Ecto neural progenitor cell (in vitro differentiated cells): ENCODE data around the gene ASIC2.

ENCODE experiments used
- DNase-seq: peaks from one replicate; pipeline ENCODE4 v3.0.0-alpha.2; 2018; ENCODE audit warnings: low spot score

ASIC2 gene

DNA sequence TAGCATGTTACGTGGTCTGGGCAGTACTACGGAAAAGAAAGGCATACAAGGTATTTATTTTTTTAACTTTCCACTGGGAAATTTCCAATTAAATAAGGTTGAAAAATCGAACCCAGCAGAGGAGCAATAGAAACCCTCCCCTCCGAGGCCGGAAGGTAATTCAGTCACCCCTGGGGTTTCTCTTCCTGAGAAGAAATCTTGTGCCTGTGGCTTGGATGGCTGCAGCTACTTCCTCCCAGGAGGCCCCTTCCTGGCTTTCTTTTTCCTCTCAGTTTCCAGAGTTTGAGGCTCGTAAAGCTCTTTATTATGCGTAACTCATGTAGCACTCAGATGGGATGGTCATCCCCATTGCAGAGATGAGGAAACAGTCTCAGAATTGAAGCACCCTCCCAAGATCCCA lies 140.3 kb downstream of the ASIC2 start:
- DNase-seq, result no peak

- no peak for DNase-seq
These were observed 141.5 kb downstream of the ASIC2 start for GRCh38 chr17:33151565-33151964.

DNA sequence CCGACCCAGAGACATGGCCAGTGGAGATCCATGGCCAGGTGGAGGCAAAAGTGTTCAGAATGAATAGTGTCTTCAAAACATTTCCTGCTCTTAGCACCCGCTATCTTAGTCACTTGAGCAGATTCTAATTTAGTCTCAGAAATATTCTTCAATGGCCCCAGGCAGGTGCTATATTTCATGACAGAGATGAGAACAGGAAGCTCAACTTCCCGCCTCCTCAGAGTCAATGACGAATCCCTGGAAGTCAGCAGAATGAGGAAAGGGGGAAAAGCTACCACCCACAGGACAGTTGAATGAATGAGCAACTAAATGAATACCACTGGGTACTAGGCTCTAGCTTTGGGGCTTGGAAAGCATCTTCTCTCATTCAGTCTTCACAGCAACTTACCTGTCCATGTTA lies 147.2 kb downstream of the ASIC2 start:
- DNase-seq, result no peak

GRCh38 chr17:33144837-33145236 lies 148.3 kb downstream of the ASIC2 start:
- DNase-seq, result no peak

GRCh38 chr17:33142705-33143299 lies 150.3 kb downstream of the ASIC2 start:
- peak; percentile 67 for DNase-seq

DNA sequence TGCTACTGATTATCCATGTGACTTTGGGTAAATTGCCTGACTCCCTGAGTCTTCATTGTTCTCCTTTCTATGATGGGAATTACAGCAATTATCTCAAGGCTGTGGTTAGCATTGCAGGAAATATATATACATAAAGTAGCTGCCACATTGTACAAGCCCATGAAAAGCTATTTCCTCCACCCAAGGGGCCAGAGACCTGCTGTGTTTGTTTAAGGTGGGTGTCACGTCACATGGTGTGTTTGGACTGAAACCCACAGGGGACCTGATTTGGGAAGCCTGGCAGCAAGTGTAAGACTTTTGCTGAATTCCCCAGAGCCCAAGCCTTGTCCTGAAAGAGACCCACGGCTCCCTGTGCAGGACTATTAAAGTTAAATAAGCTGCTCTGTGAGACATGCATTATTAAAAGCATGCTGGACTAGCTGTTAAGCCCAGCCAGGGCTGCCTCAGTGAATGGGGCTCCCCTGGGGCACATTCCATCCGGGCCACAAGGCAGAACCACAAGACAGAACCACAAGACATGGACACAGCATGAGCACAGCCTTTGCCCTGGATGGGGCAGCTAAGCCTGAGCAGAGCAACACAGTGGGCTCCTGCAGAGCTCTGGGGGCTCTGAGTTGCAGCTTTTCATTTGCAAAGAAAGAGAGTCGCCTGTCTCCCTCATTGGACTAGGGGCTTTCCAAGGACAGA lies 152.5 kb downstream of the ASIC2 start:
- DNase-seq, result peak; percentile 56

DNA sequence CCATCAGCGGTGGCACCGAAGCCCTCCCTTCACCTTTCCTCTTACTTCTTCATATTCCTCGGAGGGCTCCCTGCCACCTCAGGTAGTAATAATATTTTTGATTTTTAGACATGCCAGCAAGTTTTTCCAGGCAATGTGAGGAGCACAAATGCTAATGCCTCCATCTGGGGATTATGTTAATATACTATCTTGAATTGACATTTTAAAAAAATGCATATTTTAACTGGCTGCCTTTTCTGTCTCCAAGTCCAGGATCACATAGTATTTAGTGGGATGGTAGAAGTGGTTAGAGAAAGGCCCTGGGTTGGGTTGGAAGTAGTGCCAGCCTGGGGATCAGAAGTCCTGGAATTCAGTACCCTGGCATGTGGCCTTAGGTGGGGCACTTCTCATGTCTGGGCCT lies 154.5 kb downstream of the ASIC2 start:
- DNase-seq, result no peak

DNA sequence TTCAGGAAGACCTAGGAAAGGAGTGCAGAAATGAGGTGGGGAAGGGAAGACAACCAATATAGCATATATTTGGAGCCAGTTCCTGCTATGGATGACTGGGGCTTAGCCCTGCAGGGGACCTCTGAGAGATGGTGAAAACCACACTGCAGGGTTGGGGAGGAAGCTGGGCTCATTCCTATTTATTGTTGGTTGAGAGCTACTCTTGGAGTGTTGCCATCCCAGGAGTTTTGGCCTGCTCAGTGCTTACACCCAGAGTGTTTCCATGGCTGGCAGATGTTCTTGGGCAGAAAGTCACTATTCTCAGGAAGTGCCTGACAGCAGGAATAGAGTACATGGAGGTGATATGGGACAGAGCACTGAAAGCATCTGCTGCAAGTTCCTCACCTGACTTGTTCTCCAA lies 155.7 kb downstream of the ASIC2 start:
- DNase-seq, result no peak

GRCh38 chr17:33135691-33136090 lies 157.4 kb downstream of the ASIC2 start:
- DNase-seq, result no peak

DNA sequence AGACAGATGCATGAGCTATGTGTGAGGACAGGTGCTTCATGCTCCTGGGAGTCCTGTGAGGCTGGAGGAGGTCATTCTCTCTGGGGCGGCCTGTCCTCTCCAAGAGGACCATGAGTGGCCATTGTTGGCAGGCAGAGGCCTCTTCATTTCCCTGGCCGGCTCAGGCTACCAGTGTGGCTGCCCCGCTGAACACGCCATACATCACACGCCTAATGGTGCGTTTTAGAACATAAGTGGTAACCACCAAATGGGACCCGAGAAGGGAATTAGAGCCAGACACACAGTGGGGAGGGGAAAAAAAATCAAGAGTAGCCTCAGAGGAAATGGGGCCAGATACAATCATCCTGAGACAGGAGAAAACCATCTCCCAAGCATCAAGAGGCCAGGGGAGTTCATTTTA lies 161.5 kb downstream of the ASIC2 start:
- DNase-seq, result no peak

GRCh38 chr17:33127706-33128105 lies 165.4 kb downstream of the ASIC2 start:
- no peak for DNase-seq

DNA sequence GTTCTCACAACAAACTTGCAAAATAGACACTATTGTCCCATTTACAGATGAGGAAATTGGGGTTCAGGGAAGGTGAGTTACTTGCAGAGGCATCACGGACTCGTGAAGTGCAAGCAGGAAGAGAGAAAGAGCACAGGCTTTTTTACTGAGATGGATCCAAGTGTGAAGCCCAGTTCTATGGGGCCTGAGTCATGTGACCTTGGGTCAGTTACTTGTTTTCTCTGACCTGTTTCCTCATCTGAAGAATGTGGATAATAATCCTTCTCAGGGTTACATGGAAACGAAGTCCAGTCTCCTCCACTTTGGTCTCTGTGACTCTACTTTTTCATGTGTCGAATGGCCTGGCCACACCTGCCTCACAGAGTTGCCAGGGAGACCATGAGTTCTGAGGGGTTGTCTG lies 167.0 kb downstream of the ASIC2 start:
- no peak for DNase-seq

GRCh38 chr17:33125552-33125950 lies 167.5 kb downstream of the ASIC2 start:
- DNase-seq, result no peak

DNA sequence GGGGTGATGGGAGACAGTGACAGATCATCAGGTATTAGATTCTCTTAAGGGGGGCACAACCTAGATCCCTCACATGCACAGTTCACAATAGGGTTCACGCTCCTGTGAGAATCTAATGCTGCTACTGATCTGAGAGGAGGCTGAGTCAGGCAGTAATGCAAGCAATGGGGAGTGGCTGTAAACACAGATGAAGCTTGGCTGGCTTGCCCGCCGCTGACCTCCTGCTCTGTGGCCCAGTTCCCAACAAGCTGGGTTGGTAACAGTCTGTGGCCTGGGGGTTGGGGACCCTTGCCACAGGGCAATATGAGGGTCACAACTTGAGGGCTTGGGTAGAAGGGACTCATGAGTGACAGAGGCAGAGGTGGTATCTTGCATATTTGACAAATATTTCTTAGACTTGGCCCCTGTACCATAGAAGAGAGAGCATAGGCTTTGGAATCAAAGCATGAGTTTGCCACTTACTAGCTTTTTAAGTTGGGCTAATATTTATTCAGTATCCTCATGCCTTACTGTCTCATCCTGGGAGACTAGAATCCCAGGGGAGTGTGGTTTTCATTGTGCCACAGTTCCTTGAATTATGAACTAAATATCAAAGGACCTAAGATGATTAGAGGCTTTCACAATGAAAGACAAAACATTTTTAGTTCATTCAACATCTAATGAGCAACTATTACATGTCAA lies 168.1 kb downstream of the ASIC2 start:
- no peak for DNase-seq

- DNase-seq, result no peak
These were observed 168.9 kb downstream of the ASIC2 start for GRCh38 chr17:33124185-33124584.

DNA sequence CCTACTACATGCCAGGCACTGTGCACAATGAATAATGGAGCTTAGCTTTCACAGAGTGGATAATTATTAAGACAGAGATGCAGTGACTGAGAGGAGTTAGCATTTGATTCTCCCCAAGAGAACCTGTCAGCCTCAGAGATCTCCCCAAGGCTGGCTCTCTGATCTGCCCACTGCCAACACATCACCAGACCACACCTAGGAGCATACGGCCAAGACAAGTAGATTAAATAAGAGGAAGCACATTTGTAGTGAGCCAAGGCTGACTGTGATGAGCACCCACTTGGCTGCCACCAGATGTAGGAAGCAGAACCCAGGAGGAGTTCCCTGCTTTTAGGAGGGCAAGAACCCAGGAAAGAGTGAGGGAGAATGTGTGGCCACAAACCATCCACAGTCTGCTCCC lies 171.3 kb downstream of the ASIC2 start:
- DNase-seq, result no peak

GRCh38 chr17:33121272-33121671 lies 171.8 kb downstream of the ASIC2 start:
- DNase-seq, result no peak

GRCh38 chr17:33120103-33120502 lies 173.0 kb downstream of the ASIC2 start:
- no peak for DNase-seq

DNA sequence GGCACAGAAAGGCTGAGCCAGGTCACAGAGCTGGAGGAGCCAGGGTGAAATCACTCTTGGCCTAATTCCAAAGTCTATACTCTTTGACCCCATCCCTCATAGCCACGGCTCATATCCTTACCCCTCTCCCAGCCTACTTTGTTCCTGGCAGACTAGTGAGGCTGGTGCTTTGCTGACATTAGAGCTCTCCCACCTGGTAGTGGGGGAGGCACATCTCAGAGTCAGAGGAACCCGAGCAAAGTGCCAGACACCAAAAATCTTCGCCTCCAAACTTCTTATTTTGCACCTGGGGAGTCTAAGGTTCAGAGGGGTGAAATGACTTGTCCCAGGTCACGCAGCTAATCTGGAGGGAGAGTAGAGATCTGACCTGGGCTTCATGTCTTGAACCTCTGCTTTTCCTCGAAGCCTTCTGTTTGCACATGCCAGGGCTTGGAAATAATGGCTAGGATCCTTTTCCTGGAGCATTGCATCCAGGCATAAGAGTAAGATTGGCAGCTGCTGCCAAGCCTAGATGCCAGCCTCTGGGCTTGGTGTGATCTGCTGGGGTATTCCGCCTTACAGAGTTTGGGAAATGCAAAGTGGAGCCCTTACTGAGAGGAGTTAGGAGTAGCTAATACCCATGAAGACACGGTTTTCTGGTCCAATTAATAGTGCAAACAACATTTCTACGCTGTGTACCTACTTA lies 174.6 kb downstream of the ASIC2 start:
- DNase-seq, result no peak

- no peak for DNase-seq
These were observed 177.0 kb downstream of the ASIC2 start for GRCh38 chr17:33116021-33116551.

DNA sequence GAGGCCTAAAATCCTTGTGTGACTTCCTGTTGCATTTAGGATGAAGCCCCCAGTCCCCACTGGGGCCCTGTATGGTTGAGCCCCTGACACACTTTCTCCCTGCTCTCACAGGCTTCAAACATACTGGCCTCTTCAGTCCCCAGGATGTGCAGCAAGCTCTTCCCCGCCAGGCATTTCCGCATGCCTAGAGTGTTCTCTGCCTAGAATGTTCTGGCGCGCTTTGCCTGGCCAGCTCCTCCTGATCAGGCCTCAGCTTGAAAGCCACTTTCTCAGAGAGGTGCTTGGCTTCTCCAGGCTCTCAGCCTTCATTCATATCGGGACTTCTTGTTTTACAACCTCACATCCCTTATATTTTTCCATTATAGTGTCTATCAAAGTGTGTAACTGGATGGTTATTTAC lies 177.7 kb downstream of the ASIC2 start:
- DNase-seq, result no peak

GRCh38 chr17:33113991-33114370 lies 179.1 kb downstream of the ASIC2 start:
- no peak for DNase-seq
